GM19351 (cell line): ENCODE measurements around the gene SETD3.

ENCODE experiments used
- ATAC-seq: cut with Tn5 transposase; IDR thresholded peaks from one replicate; pipeline ENCODE4 v1.9.1; 2021; ENCODE audit warnings: mild to moderate bottlenecking, moderate library complexity; ENCODE audit not compliant: unreplicated experiment

The SETD3 gene

DNA sequence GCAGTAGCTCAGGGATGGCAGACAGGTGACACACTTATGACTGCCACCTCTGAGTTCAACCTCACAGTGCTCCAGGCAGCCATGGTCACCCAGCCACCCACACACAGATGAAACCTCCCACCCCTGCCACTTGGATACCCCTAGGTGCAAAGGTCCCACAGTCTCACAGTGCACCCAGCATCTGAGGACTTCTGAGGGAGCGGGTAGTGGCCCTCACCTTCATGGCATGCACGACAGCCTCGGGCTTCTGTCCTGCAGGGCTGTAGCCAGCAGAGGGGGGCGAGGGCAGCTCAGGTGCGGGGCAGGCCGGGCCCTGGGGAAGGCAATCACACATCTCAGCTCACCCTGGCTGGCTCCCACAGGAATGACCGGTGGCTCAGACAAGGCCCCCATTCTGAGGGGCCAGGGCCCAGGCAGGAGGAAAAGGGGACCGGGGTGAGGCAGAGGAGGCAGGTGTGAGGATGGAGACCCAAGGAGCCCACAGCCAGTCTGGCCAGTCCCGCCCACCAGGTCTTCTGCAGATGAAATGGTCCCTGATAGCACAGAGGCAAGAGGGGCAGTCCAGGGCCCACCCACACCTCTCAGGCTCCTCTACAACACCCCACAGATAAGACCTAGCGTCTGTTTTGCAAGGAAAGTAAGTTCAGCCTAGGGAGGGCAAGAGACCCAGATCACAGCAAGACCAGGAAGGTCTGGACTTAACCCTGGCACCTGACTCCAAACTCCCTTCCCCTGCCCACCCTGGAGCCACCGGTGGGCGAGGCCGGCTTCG is 36.4 kb upstream of the SETD3 start:
- ATAC-seq, result no peak

DNA sequence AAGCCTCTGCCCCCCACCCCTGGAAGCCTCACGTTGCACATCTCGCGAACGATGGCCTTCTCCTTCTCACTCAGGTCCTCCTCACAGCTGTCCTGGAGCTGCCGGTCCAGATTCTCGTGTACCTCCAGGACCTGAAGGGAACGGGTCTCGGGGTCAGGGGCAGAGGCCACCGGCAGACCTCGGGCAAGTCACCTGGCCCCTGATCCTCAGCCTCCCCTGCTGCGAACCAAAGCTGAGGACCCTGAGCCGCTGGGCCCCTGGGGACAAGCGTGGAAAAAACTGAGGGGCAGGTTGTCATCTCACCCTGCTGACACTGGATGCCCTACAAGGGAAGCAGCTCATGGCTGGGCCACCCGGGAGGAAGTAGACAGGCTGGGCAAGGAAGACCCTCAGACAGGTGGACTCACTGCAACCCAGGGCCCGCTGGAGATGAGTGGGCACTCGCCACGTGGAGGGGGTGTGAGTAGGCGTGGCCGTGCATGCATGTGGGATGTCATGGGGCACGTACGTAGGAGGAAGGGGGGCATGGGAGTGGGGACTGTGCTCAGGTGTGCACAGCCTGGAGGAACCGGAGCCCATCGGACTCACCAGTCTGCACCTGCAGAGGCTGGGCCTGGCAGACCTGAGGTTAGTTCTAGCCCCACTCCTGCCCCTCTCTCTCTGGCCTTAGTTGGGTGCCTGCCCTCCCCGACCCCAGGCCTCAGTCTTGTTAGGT is 35.7 kb upstream of the SETD3 start:
- no peak for ATAC-seq

DNA sequence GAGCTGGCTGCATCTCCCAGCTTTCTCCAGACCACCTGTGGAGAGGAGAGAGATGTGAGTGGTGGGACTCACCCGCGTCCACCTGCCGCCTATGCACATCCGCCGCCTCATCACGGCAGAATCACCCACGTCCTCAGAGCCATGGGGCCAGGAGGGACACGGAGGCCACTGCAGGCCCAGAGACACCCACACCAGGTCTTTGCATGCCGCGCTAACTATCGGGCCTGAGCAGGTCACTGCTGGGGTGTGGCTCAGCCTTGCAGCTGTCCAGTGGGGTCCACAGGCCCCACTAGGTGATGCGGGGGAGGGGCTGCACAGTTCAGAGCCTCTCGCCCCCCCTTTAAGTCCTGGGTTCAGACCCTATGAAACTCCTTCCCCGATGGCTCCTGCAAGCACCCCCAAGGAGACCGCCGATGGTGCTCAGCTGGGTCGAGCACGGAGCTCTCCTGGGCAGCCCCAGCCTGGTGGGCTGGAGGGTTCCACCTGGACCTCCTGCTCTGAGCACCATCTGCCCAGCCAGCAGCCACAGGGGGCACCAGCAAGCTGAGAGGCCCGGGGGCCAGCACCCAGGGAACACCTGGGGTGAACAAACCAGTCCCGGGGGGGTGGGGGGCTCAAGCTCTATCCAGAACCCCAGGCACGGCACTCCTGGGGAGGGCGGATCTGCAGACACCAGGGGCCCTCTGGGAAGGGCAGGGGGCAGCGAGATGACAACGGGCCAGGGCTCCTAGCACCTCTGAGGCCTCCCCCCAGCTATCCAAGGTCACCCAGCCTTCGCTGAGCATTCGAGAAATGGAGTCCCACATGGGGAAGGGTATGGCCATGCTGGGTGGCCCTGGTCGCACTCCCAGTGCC is 34.9 kb upstream of the SETD3 start:
- no peak for ATAC-seq

DNA sequence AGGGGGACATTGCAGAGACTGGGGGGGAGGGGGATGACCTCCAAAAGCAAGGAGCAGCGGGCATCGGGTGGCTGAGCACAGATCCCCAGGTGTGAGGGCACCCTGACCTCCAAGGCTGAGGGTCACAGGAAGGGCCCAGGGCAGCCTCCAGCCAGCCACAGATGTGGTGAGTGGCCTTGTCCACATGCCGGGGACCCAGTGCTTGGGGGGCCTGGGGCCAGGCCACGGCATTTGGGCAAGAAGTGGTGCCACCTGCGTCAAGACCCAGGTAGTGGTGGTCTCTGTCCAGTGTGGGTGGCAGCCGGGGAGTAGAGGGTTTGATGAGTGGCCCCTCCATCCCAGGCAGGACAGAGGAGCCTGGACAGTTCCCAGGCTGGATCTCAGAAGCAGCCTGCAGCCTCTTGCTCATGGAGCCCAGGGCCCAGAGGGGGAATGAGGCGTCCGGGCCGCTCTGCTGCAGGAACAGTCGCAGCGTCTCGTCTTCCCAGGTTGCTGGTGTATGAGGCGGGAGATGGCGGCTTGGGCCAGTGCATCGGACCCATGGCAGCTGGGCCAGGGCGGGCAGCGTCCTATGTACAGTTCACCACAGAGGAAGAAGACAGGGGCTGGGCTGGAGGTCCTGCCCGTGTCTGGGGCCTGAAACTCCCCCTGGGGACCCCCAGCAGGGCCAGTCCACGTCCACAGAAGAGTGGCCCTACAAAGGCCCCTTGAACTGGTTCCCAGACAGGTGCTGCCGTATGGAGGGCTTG is 34.1 kb upstream of the SETD3 start:
- ATAC-seq, result no peak

DNA sequence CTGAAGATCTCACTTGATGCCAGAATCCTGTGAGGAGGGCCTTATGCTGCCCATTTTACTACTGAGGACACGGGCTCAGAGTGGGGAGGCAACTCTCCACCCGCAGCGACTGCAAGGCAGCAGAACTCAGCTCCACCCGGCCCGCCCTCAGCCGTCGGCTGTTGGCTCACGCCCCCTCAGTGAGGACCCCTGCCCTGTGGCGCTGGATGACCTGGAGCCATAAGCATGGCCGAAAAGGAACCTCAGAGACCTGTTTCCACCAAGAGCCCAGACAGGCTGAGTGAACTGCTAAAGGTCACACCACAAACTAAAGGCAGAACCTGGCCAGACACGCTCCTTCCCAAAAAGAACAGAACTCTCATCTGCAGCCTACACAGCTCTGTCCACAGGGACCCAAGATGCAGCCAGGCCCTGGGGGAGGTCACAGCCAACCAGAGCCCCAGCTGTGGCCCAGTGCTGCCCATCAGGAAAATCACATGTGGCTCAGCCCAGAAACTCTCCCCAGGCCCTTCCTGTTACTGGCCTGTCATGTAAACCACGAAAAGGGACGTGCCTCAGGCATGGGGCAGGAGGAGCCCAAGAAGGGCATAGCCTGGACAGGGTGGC is 33.4 kb upstream of the SETD3 start:
- no peak for ATAC-seq

DNA sequence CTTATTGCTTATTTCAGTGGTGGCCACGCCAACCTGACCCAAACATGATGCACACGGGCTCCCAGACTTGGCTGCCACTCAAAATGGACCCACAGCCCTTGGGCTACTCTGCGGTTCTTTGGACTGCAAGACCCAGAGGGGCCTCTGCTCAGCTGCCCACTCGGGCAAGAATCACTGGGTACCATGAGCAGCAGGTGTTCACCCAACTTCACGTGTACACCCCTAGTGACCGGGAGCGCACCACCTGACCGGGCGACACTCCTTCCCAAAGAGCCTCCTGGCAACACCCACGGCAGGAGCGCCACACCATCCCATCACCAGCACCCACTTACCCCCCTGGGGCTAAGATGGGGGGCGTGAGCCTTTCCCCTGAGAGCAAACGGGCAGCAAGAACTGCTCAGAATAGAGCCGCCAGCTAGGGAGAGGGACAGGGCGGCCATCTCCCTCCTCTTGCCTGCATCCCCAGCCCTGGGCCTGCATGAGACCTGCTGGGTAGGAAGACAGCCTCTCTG is 32.6 kb upstream of the SETD3 start:
- ATAC-seq, result no peak

DNA sequence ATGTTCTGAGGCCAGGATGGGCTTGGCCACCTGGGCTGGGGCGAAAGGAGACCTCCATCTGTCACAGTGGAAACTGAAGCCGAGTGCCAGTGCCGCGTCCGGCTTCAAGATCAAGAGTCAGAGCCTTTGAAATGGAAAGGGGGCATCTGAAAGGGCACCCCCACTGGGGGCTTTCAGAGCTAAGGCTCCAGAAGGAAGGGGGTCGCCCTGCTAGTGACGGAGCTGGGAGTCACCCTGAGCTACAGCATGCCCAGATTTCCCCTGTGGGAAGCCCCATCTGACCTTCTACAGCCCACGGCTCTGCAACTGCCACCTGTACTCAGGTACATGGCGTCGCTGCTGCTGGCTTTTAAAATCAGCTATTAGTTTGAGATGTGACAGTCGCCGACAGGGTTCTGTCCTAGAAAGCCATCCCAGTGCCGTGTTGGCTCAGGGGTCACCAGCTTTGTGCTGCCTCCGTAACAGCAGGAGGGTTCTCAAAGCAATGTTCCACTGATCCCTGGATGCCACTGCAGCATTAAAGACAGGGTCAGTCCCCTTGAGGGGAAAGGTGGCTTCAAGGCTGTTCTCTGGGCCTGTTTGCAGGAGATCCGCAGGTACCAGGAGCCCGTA is 32.0 kb upstream of the SETD3 start:
- ATAC-seq, result no peak

DNA sequence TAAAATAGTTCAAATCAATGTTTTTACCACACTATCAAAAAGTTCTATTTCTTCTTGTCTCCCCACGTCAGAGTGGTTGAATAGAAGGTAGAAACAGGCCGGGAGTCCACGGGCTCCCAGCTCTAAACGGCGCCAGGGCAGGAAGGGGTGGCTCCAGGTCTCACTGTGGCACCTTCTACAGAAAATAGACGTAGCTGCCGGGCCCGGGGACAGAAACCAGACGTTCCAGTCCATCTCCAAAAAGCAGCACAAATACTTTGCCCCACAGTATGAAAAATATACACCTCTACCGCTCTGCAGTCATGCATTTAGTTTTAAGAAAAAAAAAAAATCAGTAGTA is 31.4 kb upstream of the SETD3 start:
- no peak for ATAC-seq

DNA sequence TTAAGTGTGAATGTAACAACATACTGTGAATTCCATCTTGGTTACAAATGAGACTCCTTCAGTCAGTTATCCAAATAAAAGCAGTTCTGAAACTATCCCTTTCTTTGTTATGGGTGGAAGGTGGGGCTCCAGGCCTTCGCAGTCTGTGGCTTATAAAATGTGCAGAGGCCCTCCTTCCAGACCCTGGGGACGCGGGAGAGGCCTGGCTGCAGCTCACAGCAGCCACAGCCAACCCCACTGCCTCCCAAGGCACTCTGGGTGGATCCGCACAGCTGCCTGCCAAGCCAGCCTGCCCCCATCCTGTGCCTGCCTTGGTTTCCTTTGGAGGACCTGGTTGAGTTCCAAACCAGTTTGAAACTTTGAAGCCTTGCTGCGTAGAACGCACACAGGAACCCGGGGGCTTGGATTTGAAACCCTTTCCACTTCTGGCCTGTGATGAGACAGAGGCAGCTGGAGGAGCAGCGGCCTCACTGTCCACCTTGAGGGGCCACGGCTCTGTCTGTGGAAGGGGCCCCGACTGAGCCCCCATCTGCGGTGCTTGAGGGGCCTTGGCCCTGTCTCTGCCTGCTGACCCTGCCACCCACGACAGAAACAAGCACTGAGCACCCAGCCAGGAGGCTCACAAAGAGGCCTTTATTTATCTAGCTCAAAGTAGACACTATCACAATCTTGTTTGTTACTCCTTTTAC is 30.9 kb upstream of the SETD3 start:
- no peak for ATAC-seq

DNA sequence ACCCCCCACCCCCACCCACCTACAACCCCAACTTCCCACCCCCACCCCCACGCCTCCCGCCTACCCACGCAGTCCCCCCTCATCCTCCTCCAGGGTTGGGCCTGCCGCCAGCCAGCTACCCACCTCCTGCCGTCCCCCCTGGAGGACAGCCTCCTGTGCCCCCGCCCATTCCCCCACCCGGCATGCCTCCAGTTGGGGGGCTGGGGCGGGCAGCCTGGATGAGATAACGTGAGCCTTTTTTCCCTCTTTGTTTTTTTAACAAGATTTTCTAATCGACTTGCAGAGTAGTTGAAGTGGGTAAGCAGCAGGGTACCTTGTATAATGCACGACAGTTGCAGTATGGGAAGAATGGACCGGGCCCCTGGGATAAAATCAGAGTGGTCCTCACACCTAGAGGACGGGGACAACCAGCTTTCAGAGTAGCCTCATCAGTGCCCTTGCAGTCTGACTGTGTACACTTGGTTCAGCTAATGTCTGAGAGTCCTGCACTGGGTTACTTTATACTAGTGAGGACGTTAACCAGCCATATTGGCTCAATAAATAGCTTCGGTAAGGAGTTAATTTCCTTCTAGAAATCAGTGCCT is 30.0 kb upstream of the SETD3 start:
- ATAC-seq, result no peak

DNA sequence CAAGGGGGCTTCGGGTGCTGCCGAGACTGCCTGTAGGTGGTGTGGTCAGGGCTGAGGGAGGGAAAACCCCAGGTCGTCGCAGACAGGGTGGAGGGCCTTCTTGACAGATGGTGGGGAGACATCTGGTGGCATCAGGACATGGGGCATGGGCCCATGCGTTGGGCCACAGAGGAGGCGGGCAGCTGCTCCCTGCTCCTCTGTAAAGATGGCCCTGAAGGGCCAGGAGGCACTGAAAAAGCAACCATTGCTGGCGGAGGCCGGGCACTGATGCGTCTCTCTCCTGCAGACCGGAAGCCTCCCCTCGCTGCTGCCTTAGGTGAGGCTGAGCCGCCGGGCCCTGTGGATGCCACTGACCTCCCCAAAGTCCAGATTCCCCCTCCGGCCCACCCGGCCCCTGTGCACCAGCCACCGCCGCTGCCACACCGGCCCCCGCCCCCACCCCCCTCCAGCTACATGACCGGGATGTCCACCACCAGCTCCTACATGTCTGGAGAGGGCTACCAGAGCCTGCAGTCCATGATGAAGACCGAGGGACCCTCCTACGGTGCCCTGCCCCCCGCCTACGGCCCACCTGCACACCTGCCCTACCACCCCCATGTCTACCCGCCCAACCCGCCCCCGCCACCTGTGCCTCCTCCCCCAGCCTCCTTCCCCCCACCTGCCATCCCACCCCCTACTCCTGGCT is 29.4 kb upstream of the SETD3 start:
- ATAC-seq, result no peak

DNA sequence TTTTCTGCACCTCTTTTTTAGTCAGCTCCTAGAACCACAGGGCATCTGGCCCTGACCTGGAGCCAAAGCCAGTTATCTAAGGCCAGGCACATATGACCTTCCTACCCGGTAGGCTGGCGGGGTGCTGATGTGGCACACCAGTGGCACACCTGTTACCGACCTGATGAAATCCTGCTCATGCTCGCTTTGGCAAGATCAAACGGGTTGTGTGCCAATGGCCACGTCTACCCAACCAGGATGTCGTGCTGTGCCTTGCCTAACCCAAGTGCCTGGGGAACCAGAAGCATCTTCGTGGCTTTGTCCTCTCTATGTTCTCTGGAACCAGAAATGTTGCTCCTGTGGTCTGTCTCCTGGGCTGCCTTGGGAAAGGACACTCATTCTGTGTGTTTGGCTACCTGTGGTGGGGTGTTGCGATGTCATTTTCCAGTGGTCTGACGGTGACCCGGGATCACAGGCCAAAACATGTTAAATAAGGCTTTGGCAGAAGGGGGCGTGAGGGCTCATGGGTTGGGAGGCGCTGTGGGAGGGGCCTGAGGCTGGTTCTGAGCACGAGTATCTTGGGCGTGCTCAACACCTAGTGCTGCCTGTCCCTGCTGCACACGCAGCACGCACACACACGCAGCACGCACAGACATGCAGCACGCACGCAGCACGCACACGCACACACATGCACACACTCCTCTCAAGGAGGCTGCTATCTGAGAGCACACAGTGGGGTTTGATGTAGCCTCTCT is 28.4 kb upstream of the SETD3 start:
- ATAC-seq, result no peak

DNA sequence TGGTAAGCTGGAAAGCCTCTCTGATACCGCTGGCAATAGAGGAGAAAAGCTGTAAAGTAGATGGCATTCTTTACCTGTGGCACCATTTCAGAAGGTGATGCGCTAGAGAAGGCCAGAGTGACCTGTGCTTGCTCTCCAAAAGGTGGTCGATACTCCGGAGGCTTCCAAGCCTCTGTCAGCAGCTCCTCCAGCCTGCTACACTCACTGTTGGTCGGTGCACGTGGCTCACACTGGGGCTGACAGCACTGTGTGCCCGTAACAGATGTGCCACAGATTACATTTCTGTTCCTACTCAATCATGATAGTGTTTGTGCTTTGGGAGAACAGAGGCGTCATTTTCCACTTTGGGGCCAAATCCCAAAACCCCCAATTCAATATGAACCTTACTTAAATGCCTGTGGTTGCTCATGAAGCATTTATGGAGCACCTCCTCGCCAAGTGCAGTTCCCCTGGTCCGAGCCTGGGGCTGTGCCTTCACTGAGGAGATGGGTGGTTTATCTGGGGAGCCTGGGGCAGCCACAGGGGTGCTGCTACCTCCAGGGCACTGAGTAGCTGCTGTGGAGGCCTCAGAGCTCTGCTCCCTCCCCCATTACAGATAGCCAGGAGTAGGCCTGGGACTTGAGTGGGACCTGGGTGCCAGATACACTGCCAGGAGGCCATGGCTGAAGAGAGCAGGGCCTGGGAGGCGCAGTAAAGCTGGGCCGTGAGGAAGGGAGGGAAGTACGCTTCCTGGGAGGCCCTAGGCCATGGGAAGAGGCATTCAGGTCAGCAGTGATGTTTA is 27.4 kb upstream of the SETD3 start:
- no peak for ATAC-seq

DNA sequence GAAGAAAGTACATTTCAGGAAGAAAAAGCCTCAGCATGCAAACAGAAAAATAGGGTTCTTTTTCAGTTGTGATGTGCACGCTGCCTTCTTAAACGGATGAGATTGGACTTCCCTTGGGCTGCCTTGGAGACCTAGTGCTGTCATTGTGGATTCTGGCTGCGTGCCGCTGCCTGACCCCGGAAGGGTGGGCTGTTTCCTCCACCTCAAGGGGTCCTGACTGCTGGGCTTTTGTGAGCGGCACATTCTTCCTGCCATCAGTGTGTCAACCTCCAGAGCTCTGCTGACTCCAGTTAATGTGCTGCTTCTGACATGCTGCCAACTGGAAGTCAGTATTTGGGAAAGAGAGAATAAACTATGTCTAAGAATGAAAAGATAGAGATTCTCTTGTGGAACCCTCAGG is 25.6 kb upstream of the SETD3 start:
- ATAC-seq, result no peak

DNA sequence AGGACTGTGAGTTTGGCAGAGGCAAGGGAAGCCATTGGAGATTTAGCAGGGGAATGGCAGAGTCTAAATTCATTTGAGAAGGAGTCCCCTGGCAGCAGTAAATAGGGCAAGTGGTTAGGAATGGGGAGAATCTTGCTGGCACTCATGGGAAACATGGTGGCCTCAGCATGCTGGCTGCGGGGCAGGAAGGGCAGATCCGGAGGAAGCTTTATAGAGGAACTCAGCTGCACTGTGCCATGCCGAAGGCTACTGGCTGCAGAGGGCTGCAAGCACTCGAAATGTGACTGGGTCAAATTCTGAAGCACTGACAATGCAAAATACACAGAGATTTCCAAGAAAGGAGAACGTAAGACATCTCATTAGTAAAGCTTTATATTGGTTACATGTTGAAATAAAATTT is 24.4 kb upstream of the SETD3 start:
- no peak for ATAC-seq

DNA sequence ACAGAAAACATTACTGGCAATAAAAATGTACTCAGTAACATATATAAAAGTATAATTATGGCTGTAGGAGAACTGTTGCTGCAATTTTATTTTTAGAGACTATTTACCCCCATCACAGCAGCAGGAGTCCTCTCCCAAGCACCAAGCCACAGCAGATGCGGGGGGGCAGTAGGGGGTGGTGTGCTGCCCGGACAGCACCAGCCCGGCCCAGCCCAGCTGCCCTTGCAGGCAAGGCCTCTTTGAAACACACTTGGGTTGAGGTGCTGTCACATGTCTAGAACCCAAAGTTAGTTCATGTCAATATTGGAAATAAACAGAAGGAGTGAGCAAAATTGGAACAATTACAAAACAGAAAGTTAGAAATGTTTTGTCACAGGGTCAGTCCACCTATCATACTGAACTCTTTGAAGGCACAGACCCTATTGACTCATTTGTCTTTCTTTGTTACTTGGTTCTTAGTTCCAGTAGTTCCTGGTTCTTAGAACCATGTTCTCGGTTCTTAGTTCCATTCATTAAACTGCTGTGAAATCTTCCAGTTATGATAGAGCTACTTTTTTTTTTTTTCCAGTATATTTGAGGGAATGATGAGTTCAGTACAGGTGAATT is 23.3 kb upstream of the SETD3 start:
- no peak for ATAC-seq

DNA sequence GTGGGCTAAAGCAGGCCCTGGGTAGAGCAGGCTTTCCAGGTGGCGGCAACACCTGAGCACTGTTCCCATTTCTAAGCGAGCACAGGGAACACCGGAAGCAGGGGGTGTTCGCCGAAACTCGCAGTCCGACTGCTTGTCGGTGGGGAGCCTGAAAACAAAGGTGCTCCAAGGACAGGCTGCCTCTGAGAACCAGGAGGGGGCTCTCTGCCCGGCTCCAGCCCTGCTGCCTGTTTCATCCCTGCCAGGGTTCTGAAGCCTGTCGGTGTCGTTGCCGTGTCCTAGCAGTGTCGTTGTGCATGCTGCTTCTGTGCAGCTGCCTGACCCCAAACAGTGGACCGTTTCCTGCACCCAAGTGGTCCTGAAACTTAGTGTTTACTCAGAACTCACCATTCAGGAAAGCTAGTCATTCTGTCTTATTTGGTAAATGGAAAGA is 22.3 kb upstream of the SETD3 start:
- no peak for ATAC-seq
